Natural killer cell (primary cell): ENCODE measurements around the gene HS6ST2. TPM values are rescaled to one million over a fixed set of nuclear protein-coding genes. Genes with fewer than 3 reads are reported as not detected.

Experiments
- ATAC-seq, 3 donors: fragments of 150-1000 bp in 2 of 3; fragments of 200-7000 bp in 1 of 3; cut with Tn5 transposase; 1 replicate in 1 of 3; 2 replicates in 2 of 3; pipeline ENCODE4 v1.10.0; 2021; ENCODE audit warnings: mild to moderate bottlenecking in 2 of 3, moderate library complexity in 2 of 3
- DNase-seq, 2 donors: peaks; one replicate each; pipeline versions ENCODE4 v3.0.0 to v3.0.0-alpha.2; 2013 to 2021; ENCODE audit warnings: mixed read lengths in 1 of 2
- H3K27ac ChIP-seq: one replicate; pipeline ENCODE4 v1.5.1; 2013; ENCODE audit warnings: mild to moderate bottlenecking, low read length
- H3K27me3 ChIP-seq: one replicate; pipeline ENCODE4 v1.6.1; 2013; ENCODE audit warnings: low read length; ENCODE audit not compliant: control insufficient read depth, insufficient read depth
- H3K36me3 ChIP-seq: one replicate; pipeline ENCODE4 v1.6.1; 2013; ENCODE audit warnings: low read length; ENCODE audit not compliant: control insufficient read depth, insufficient read depth
- H3K4me1 ChIP-seq: one replicate; pipeline ENCODE4 v1.6.1; 2013; ENCODE audit warnings: low read length; ENCODE audit not compliant: control insufficient read depth, insufficient read depth
- H3K4me3 ChIP-seq: one replicate; pipeline ENCODE4 v1.5.1; 2013; ENCODE audit warnings: low read length
- H3K9me3 ChIP-seq: one replicate; pipeline ENCODE4 v1.6.1; 2013; ENCODE audit warnings: low read length; ENCODE audit not compliant: control insufficient read depth, insufficient read depth
- H3K27ac Mint-ChIP-seq, 2 donors: one replicate each; pipeline ENCODE4 v1.8.0; 2022; ENCODE audit warnings: mild to moderate bottlenecking in 2 of 2, mixed read lengths in 2 of 2, moderate library complexity in 1 of 2
- H3K27me3 Mint-ChIP-seq, 2 donors: one replicate each; pipeline ENCODE4 v1.8.0; 2022; ENCODE audit warnings: low read depth in 2 of 2, mixed read lengths in 2 of 2
- H3K36me3 Mint-ChIP-seq: one replicate; pipeline ENCODE4 v1.8.0; 2022; ENCODE audit warnings: mixed read lengths
- H3K4me1 Mint-ChIP-seq, 2 donors: one replicate each; pipeline ENCODE4 v1.8.0; 2022; ENCODE audit warnings: mixed read lengths in 2 of 2
- H3K4me3 Mint-ChIP-seq: one replicate; pipeline ENCODE4 v1.8.0; 2022; ENCODE audit warnings: mild to moderate bottlenecking, moderate library complexity, mixed read lengths
- H3K9me3 Mint-ChIP-seq, 2 donors: one replicate each; pipeline ENCODE4 v1.8.0; 2022; ENCODE audit warnings: mixed read lengths in 2 of 2
- WGBS: methylation state at CpG from one replicate; pipeline ENCODE4 v1.1.7; 2013; ENCODE audit warnings: missing lambda C conversion rate; ENCODE audit not compliant: insufficient coverage; 5-methylcytosine and 5-hydroxymethylcytosine counted together
- intact Hi-C: fragments of 100-400 bp; cut with micrococcal nuclease; formaldehyde crosslinking; loops from one replicate; pipeline ENCODE4 v1.14.2; 2022
- total RNA-seq, 4 donors: library from RNA; stranded (reverse); fragments of 120-200 nt in 1 of 4; gene quantifications; one replicate each; pipeline versions ENCODE4 v1.2.3 to v1.2.4, GENCODE V29; 2013 to 2022
- TF ChIP-seq, protein P1 (sequence below): fragments of 200-600 bp; IDR thresholded peaks from one replicate; pipeline ENCODE4 v1.8.0; 2022; ENCODE audit warnings: antibody characterized with exemption

Gene HS6ST2
- total RNA-seq, 3 donors from 2014 or later (not counting 1 experiment from before 2014, with no cell fraction given): not detected

DNA sequence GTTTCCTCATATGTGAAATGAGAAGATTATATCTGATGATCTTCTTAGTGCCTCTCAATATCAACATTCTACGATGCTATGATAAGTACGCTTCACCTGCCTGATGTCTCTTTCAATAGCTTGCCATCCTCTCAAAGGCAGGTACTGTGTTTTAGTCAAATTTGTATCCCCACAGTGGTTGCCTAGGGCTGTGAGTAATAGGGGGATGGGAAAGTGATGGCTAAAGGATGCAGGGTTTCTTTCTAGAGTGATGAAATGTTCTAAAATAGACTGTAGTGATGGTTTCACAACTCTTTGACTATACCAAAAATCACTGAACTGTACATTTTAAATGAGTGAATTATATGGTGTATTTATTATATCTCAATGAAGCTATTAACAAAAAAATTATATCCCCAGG lies 142.8 kb downstream of the HS6ST2 start:
- H3K9me3 Mint-ChIP-seq: no peaks in the 10 kb centered on the region
- H3K27ac Mint-ChIP-seq: no peak overlapping the region
- H3K4me1 Mint-ChIP-seq: no peaks in the 10 kb centered on the region
- DNase-seq (no peak), ATAC-seq (no peak)
- no peaks in the 10 kb centered on the region for H3K36me3 ChIP-seq
- no peak overlapping the region for H3K4me3 Mint-ChIP-seq
- TF ChIP-seq, protein P1, sequence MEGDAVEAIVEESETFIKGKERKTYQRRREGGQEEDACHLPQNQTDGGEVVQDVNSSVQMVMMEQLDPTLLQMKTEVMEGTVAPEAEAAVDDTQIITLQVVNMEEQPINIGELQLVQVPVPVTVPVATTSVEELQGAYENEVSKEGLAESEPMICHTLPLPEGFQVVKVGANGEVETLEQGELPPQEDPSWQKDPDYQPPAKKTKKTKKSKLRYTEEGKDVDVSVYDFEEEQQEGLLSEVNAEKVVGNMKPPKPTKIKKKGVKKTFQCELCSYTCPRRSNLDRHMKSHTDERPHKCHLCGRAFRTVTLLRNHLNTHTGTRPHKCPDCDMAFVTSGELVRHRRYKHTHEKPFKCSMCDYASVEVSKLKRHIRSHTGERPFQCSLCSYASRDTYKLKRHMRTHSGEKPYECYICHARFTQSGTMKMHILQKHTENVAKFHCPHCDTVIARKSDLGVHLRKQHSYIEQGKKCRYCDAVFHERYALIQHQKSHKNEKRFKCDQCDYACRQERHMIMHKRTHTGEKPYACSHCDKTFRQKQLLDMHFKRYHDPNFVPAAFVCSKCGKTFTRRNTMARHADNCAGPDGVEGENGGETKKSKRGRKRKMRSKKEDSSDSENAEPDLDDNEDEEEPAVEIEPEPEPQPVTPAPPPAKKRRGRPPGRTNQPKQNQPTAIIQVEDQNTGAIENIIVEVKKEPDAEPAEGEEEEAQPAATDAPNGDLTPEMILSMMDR: no peak
- no peaks in the 10 kb centered on the region for H3K9me3 ChIP-seq
- H3K4me1 ChIP-seq: no peaks in the 10 kb centered on the region
- no CpG with 5 or more reads among the region's 2 CpGs for WGBS
- no peaks in the 10 kb centered on the region for H3K27me3 ChIP-seq
- no peaks in the 10 kb centered on the region for H3K36me3 Mint-ChIP-seq
- intact Hi-C loops: no loop called here
- no peak overlapping the region for H3K4me3 ChIP-seq
- no peak overlapping the region for H3K27ac ChIP-seq
- peaks cover 14% of the 10 kb centered on the region in 2 donors for H3K27me3 Mint-ChIP-seq

DNA sequence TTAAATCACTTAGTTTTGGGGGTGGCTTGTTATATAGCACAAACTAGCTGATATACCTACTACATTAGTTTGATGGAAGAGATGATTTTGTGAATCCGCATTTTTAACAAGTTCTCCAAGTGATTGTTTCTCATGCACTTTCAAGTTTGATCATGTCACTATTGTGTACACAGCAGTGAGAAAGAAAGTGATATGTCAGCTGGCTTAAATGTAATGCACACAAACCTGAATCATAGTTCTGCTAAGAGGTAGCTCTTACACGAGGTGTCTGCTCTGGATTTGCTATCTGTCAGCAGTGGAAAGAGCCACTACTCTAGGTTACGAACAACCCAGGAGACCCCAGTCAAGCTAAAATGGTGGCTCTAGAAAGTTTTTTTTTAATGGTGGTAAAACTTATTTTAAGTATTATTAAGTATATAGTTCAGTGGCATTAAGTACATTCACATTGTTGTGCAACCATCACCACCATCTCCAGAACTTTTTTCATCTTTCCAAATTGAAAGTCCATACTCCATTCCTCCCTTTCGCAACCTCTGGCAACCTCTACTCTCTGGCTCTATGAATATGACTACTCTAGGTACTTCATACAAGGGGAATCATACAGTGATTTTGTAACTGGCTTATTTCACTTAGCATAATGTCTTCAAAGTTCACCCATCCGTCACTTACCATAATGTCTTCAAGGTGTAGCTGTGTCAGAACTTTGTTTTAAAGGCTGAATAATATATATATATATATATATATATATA lies 147.3 kb downstream of the HS6ST2 start:
- Histone ChIP-seq H3K9me3 (no peaks in the 10 kb centered on the region), H3K4me1 (no peaks in the 10 kb centered on the region), H3K27ac (no peak overlapping the region), H3K27me3 (no peaks in the 10 kb centered on the region), H3K36me3 (no peaks in the 10 kb centered on the region), H3K4me3 (no peak overlapping the region)
- H3K4me3 Mint-ChIP-seq: no peak overlapping the region
- no peaks in the 10 kb centered on the region for H3K9me3 Mint-ChIP-seq
- TF ChIP-seq, protein P1: no peak
- H3K27me3 Mint-ChIP-seq: peaks cover 14 to 20% of the 10 kb centered on the region in 2 donors
- intact Hi-C loops: no loop called here
- no peak overlapping the region for H3K27ac Mint-ChIP-seq
- DNase-seq: no peak
- no peaks in the 10 kb centered on the region for H3K36me3 Mint-ChIP-seq
- WGBS: 86% methylated on average over 2 of the region's 5 CpGs
- H3K4me1 Mint-ChIP-seq: no peaks in the 10 kb centered on the region
- no peak for ATAC-seq

DNA sequence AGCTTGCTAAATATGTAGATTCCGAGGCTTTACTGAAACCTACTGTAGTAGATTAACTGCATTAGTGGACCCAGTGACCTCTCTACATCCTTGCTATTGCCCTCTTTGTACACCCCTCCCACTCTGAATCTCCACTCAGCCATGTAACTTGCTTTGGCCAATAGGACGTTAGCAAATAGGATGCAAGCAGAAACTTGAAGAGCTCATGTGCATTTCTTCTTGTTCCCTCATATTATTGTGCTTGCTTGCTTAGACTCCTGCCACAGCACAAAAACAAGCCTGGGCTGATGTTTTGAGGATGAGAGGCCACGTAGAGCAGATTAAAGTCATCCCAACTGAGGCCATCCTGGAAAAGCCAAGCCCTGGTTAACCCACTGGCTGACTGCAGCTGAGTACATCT lies 147.9 kb downstream of the HS6ST2 start:
- Mint-ChIP-seq H3K36me3 (no peaks in the 10 kb centered on the region), H3K4me3 (no peak overlapping the region), H3K27ac (no peak overlapping the region), H3K27me3 (peaks cover 14 to 20% of the 10 kb centered on the region in 2 donors), H3K9me3 (no peaks in the 10 kb centered on the region), H3K4me1 (no peaks in the 10 kb centered on the region)
- Histone ChIP-seq H3K4me1 (no peaks in the 10 kb centered on the region), H3K9me3 (no peaks in the 10 kb centered on the region), H3K36me3 (no peaks in the 10 kb centered on the region), H3K27me3 (no peaks in the 10 kb centered on the region), H3K4me3 (no peak overlapping the region), H3K27ac (no peak overlapping the region)
- DNase-seq: no peak
- 63% methylated on average over 2 of the region's 3 CpGs for WGBS
- ATAC-seq: no peak
- intact Hi-C loops: no loop called here
- TF ChIP-seq, protein P1: no peak

DNA sequence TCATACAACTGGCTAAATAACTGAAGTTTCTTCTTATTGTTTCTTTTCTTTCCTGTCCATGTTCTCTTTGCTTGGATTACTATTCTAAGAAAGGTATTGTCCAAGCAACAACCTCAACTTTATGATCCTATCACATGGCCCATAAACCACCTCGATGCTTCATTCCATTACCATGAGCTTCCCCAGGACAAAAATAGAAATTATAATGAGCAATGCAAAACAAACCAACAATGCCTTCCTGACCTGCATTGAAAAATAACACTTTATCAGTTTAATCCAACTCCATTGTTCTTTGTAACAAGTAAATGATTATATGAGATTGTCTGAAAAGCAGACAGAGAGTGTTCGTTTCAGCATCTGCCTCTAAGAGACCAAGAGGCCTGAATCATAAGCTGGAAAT lies 148.8 kb downstream of the HS6ST2 start:
- Histone ChIP-seq H3K27ac (no peak overlapping the region), H3K9me3 (no peaks in the 10 kb centered on the region), H3K36me3 (no peaks in the 10 kb centered on the region), H3K4me3 (no peak overlapping the region), H3K4me1 (no peaks in the 10 kb centered on the region), H3K27me3 (no peaks in the 10 kb centered on the region)
- ATAC-seq (no peak), DNase-seq (no peak)
- WGBS: 76% methylated on average over 2 of the region's 2 CpGs
- Mint-ChIP-seq H3K4me3 (no peak overlapping the region), H3K36me3 (no peaks in the 10 kb centered on the region), H3K4me1 (no peaks in the 10 kb centered on the region), H3K27me3 (peaks cover 11 to 20% of the 10 kb centered on the region in 2 donors), H3K27ac (no peak overlapping the region), H3K9me3 (no peaks in the 10 kb centered on the region)
- intact Hi-C loops: no loop called here
- TF ChIP-seq, protein P1: no peak
